GM18870 (cell line): ENCODE measurements around the gene CENPS.

Experiments
- ATAC-seq: cut with Tn5 transposase; IDR thresholded peaks from one replicate; pipeline ENCODE4 v1.9.1; 2021; ENCODE audit warnings: moderate library complexity; ENCODE audit not compliant: unreplicated experiment

CENPS gene

DNA sequence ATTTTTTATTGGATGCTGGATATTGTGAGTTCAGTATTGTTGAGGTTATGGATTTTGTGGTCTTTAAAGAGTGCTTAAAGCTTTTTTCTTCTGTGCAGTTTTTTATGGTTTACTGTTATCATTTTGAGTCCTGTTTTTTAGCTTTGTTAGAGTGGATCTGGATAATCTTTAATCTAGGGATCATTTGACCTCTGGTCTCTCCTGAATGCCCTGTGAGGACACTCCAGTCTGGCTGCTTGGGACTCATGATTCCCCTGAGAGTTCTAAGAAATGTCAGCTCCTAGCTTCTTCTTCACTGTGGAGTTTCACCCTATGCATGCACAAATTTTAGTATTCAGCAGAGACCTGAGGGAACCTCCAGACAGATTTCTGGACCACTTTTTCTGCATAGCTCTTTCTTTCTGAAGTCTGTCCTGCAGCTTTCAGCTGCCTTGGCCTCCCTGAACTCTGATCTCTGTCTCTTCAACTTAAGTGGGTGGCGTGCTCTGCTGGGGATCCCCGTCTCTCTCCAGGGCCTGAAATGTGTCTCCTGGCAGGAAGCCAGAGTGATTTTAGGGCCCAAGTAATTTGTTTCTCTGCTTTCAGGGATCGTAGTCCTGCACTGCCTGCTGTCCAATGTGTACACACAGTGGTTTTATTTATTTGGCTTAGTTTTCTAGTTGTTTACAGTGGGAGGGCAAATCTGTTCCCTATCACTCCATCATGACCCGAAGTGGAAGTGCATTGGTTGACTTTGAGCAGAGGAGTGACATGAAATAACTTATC is 59.2 kb downstream of the CENPS start:
- ATAC-seq: no peak

DNA sequence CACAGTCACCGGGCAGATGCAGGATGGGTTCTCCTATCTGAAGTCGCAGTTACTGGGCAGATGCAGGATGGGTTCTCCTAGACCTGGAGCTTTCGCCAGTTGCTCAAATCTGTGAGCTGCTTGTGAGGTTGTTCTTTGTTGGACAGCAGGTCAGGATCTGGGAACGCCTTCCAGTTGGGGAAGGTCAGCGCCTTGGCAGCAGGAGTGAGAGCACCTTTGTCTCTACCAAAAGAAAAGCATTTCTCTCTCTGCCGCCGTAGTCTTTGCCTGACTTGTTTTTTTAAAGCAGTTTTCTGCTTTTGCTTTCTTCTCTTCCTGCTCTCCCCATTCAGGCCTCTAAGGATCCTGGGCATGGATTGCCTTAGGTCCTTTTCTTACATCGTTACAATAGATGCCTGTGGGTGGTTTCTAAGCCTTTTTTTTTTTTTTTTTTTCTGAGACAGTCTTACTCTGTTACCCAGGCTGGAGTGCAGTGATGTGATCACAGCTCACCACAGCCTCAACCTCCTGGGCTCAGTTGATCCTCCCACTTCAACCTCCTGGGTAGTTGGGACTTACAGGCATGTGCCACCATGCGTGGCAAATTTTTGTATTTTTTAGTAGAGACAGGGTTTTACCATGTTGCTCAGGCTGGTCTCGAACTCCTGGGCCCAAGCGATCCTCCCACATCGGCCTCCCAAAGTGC is 60.2 kb downstream of the CENPS start:
- ATAC-seq: no peak
